Sciatic nerve (tissue), 2 donors: Measurements from ENCODE around the gene CKB. TPM values are rescaled to one million over a fixed set of nuclear protein-coding genes. Genes with fewer than 3 reads are reported as not detected.
A peak's percentile ranks its signal among the peaks of the same experiment; 100 is the strongest.
"Not testable (repeated sequence)": the region's sequence is repeated elsewhere in the genome, so short reads cannot be mapped to it uniquely, and the experiment has no call there.

Experiments used
- ATAC-seq: fragments of 200-7000 bp; cut with Tn5 transposase; one replicate; pipeline ENCODE4 v1.9.1; 2020; ENCODE audit warnings: mild to moderate bottlenecking, moderate library complexity
- DNase-seq: peaks from one replicate; pipeline ENCODE4 v3.0.0-alpha.2; 2020; ENCODE audit warnings: low spot score
- intact Hi-C: fragments of 100-400 bp; cut with DNase I; formaldehyde crosslinking; loops from one replicate; pipeline ENCODE4 v1.14.2; 2022
- total RNA-seq: library from RNA; stranded (reverse); fragmentation: NEBNext Ultra II Directional; extraction: Animal tissue kit (Norgen Biotek cat#: 25700); gene quantifications from one replicate; pipeline ENCODE4 v1.2.1, GENCODE V29; 2021
- donor health status: DM: no; HTN: no; CAD: no.
- donor health status: DM: no; HTN: no; CAD: no.

Gene CKB
- total RNA-seq, 1 donor from 2014 or later, result 69.1 TPM

DNA sequence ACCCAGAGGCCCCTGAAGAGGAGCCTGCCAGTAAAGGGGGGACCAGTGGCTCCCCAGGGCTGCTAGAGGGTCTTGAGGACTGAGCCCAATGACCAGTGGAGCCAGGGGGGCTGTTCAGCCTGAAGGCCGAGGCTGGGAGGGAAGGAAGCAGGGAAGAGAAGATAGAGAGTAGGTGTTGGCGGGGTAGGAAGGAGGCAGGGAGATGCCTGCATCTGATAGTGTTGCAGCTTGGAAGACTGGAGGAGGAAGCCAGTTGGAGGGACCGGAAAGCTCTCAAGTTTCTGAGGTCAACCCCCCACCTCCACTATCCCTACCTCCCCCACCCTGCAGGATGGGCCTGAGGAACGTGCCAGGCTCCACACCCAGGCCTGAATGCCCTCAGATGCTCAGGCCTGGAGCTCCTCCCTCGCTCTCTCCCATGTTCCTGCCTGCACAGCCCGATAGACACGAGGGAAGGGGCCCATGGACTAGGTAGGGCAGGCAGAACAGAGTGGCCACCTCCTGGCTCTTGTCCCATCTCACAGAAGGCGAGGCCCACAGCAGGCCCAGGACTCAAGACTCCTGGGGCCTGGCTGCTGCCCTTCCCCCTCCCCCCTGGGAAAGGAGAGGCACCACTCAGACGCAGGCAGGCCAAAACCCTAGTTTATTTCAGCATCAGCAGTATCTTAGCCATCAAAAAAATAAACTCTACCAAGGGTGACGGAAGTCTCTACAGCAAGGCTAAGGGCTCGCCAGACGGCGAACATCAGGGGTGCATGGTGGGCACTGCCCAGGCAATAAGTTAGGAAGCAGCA, 3.4 kb downstream of the CKB start:
- ATAC-seq (peak; percentile 20), DNase-seq (no peak)
- intact Hi-C loops, result loop anchor here (2.0 kb wide), 1 partner anchor 28 kb away; no protein-coding TSS in a partner anchor

DNA sequence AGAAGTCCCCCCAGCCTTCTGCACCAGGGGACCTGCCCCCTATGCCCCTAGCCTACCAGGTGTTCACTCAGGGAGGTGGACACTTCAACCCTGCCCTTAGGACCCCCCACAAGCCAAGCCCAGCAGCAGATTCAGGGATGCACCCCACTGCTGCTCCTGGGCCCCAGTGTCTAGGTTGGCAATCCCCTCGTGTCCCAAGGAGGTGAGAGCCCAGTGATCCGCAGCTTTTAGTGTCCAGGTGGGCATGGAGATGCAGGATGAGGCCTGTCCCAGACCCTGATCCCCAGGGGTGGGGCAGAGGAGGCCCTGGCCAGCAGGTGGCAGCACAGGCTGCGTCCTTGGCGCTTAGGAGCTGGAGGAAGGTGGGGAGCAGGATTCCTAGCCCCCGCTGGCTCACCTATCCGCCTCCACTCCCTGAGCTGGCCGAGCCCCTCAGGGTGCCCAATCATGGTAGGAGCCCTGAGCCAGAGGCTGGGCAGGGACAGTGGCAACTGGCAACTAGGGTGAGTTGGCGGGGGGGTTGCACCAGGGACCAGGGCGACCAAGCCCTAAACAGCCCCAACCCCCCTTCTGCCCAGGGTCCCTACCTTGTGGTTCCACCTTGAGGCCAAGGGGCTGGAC, 4.1 kb downstream of the CKB start:
- peak; percentile 76 for ATAC-seq
- intact Hi-C loops, result loop anchor here (2.0 kb wide), 1 partner anchor 28 kb away; no protein-coding TSS in a partner anchor
- peak; percentile 87 for DNase-seq

DNA sequence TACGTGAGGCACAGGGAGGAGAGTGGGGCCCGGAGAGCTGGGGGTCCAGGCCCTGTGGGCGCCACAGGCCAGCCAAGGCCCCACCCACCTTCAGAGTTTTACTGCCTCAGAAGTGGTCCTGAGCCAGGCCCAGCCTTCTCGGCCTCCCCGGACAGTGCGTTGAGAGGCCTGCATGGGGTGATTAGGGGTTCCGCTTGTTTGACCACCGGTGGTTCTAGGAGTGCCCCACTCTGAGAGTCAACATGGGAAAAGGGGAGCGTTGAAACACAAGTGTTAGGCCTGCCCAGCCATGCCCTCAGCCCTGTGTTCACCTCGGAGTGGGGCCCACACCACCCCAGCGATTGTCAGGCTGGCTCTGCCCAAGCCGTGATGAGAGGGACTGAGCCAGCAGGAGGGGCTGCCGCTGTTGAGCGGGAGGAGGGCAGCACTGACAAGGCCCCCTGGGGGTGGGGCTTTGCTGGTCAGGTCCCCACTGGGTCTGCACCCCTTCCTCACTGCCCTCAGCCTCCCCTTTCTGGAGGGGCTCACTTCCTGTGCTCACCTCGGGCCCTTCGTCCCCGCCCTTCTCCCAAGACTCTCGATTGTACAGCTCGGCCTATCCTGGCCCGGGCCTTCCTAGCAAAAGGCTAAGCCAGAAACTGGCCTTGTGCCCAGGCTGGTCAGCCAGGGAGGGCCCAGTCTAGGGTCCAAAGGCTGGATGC, 4.8 kb downstream of the CKB start:
- ATAC-seq (peak; percentile 32), DNase-seq (no peak)
- intact Hi-C loops, result loop anchor here (2.0 kb wide), 1 partner anchor 29 kb away; no protein-coding TSS in a partner anchor

DNA sequence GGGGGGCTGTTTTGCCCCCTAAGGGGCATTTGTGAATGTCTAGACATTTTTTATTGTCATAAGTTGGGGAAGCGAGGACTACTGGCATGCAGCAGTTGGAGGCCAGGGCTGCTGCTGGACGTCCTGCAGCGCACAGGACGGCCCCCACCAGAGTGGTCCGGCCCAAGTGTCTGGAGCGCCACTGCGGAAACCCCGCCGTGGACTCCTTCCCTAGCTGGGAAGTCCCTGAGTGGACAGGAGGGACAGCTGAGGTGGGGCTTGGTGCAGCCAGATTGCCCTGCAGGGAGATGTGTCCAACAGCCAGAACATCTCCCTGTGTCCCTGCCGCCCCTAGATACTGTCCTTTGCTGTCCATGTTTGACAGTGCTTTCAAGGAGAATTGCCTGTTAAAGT, 5.5 kb downstream of the CKB start:
- ATAC-seq, result no peak
- intact Hi-C loops, result no loop called here
- no peak for DNase-seq

DNA sequence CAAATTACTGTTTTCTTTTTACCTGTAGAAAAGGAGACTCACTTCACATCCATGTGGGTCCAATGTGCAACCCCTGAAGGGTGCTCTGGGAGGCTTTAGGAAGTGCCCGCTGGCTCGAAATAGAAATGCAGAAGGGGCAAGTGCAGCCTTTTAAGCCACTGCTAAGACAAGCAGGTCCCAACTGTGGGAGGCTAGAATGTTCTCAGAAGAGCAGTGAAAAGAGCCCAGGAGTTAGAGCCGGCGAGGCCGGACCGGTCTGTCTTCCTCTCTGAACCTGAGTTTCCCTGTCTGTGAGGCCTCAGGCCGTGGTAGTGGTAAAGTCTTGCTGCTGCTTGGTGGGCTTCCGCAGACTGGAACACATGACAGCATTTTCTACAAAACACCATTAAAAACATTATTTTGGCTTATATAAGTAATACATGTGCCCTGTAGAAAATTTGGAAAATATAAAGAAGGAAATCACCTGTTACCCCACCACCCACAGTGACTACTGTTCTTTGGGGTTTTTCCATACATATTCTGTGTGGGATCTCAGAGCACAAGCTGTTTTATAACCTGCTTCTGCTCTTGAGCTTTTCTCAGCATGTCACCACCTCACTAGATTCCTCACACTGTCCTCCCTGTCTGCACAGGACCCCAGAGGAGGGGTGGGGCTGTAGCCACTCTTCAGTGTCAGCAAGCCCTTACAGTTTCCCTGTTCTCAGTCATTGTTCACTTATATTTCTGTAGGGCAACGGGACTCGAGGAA, 6.0 kb downstream of the CKB start:
- intact Hi-C loops, result no loop called here
- ATAC-seq, result no peak
- DNase-seq, result no peak

DNA sequence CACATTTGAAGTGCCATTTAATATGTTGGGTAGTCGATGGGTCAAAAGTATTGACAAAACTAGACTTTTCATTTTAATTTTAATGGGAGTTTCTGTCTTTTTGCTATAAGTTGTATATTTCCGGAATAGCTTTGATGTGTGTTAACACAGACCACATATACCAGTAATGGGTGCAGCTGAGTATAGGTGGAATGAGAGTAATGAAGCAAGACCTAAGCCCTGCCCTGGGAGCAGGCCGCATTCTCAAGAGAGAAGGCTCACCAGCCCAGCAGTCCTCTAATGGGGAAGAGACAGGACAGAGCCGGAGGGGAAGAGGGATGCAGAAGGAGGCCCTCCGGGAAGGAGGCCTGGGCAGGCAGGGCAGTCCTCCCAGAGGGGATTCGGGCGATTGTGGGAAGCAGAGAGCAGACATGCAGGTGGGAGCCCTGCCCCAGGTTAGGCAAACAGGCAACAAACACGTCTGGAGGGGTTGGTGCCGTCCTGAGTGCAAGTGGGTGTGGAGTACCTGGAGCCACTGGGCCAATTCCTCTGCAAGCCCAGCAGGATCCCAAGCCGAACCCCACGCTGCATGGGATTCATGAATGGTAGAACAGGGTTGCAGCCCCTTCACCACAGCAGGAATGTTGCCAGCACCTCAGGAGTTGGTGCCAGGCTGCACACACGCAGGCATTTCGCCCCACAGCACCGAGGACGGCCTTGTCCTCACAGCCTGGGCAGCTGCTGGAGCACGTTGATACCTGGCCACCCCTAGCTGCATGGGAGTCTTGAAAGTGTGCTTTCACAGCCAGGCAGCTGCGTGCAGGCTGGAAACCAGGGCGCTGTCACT, 7.8 kb downstream of the CKB start:
- DNase-seq, result no peak
- no peak for ATAC-seq
- intact Hi-C loops, result no loop called here

DNA sequence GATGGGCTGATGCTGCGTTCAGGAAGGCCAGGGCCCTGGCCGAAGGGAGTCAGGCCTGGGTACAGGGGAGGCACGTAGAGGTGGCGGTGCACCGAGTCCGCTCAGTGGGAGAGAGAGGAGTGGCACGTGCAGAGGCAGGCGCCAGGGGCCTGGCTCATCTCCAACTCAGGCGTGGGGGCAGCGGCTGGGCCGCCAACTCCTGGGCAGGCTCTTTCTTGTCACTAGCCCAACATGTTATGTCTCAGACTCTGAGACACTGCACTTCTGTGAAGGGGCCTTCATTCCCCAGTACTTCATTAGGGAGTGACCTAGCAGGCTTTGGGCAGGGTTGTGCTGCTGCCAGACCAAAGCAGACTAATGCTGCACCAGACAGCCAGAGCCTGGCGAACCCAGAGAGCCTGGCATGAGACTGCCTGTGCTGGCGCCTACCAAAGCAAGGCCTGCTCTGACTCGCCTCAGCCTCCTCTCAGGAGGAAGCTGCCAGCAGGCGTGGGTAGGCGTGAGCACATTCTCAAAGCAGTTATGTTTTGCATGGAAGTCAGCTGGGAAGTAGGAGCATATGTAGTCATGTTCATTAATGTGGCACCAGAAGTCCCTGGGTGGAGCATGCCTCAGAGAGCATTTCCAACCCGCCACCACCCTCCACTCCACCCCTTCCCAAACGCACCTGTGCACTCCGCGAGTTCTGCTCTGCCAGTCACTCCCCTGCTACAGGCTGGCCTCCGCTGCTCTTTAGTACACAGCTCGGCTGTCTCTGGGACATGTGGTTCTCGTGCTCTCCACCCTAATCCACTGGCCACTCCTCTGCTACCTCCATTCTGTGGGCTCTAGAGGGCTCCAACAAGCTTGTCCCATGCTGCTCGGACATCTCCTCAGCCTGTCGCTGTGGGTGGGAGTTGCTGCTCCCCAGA, 9.7 kb downstream of the CKB start:
- intact Hi-C loops, result no loop called here
- ATAC-seq (peak; percentile 57), DNase-seq (no peak)

DNA sequence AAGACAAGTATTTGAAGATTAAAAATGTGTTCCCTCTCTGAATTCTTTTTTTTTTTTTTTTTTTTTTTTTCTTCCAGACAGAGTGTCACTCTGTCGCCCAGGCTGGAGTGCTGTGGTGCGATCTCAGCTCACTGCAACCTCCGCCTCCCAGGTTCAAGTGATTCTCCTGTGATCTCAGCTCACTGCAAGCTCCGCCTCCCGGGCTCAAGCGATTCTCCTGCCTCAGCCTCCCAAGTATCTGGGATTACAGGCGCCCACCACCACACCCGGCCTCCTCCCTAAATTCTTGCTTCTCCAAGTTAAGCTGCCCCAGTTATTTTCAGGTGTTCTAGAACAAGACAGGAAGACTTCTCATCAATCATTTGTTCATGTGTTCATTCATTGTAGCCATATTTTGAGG, 10.4 kb downstream of the CKB start:
- DNase-seq, ATAC-seq, intact Hi-C loops: not testable (repeated sequence)

DNA sequence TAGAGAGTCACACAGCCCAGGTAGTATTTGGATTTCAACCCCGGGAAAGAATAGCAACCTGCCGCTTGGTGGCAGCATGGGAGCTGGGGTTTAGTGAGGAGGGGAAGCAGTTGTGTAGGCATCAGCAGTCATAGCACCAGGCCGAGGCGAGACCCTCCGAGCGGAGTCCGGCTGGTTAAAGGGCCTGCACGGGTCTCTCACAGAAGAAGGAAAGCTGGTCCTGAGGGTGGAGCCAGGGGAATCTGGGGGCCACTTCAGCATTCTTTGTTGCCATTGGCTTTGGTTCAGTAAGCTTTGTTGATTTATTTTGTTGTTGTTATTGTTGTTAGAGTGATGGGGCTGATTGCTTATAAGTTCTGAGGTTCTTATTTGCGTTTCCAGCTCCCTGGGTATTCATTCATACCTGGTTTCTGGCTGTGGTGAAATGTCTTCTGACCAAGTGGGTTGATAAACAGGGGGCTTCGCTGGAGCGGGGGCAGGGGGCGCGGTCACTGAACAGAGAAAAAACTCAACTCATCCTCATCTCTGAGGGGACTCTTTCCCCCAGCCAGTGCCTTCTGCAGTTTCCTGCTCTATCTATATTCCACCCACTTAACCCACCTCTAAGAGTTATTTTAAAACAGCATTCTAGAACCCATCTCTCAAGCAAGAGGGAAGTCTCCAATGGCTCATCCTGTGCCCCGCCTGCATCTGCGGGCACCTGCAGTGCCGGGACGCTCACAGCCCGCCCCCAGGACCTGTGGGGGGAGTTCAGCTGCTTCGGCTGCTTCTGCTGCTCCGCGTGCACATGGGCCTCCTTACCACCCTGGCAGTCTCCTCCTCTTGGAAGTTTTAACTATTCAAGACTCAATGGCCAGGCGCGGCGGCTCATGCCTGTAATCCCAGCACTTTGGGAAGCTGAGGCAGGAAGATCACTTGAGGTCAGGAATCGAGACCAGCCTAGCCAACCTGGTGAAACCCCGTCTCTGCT, 11.6 kb downstream of the CKB start:
- ATAC-seq (no peak), DNase-seq (no peak)
- intact Hi-C loops, result no loop called here

DNA sequence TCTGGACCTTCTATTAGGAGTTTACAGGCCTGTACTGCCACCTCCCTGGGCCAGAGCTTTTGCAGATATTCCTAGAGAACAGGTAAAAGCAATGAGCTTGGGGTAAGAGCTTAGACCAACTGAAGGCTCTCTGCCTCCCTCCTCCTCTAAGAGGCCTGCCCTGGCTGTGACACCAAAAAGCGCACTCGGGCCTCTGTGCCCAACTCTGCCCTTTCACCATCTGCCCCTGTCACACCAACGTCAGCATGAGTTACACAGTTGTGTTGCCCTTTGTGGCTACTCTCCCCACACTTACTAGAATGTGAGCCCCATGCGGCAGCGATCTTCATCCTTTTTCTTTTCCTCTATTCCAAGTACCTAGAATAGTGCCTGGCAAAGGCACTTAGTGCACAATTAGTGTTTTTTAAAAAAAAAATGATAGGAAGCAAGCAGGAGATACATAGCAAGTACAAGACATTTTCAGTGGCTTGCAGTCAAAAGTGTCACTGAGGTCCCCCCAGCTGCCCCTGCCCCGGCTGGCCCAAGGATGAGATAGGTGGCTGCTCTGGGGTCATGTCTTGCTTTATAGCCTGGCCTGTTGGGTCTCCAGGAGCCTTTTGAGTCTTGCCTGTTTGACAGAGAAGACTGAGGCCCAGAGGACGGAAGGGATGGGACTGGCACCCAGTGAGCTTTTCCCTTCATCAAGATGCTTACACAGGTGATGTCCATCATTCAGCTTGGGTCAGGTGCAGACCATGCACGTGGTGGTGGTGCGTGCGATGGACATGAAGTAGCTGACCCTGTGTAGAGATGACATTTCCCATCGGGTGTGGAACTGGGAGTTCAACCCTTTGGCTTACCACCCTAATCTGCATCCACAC, 12.5 kb downstream of the CKB start:
- intact Hi-C loops, result no loop called here
- ATAC-seq, result no peak

DNA sequence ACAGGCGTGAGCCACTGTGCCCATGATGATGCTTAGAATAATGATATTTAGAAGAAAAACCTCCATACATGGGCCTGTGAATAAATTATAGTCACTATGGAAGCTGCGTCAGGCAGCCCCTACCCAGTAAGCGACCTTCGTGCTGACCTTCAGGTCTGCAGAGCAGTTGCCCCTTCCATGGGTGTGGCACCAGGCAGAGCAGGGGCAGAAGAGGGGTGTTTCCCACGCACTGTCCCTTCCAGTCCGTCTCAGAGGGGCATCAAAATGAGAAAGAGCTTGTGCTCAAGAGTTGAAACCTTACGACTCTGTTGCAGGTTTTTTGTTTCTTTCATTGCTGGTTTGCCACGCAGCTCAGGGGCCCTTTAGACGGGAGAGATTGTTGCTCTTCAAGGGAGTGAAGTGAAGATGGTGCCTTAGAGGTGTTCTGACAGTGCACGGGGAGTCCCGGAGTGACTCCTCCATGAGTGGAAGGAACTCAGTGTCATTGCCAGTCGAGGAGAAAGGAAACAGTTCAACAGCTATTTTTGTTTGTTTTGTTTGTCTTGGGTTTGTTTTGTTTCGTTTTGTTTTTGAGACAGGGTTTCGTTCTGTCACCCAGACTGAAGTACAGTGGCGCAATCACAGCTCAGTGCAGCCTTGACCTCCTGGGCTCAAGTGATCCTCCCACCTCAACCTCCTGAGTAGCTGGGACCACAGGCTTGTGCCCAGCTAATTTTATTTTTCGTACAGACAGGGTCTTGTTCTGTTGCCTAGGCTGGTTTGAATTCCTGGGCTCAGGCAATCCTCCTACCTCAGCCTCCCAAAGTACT, 13.9 kb downstream of the CKB start:
- DNase-seq, result no peak
- intact Hi-C loops, result no loop called here
- no peak for ATAC-seq

More for the DNA sequence above, 12.5 kb downstream of the CKB start:
- no peak for DNase-seq

DNA sequence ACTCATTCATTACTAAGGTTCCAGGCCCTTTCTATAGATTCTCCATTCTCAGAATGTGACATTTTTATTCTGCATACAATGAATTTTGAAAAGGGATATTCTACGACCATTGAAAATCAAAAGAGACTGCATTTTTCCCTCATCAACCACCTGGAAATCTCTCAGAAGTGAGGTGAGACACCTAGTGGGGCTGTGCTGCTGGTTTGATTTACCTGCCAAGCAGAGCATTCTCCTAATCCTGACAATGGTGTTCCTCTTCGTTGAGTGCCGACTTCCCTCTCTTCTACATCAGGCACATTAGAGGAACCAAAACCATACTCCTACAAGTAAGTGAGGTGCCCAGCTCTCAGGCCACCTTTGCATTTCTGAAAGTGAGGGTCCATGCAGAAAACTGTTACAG, 14.9 kb downstream of the CKB start:
- intact Hi-C loops, result no loop called here
- ATAC-seq (no peak), DNase-seq (peak; percentile 4)

DNA sequence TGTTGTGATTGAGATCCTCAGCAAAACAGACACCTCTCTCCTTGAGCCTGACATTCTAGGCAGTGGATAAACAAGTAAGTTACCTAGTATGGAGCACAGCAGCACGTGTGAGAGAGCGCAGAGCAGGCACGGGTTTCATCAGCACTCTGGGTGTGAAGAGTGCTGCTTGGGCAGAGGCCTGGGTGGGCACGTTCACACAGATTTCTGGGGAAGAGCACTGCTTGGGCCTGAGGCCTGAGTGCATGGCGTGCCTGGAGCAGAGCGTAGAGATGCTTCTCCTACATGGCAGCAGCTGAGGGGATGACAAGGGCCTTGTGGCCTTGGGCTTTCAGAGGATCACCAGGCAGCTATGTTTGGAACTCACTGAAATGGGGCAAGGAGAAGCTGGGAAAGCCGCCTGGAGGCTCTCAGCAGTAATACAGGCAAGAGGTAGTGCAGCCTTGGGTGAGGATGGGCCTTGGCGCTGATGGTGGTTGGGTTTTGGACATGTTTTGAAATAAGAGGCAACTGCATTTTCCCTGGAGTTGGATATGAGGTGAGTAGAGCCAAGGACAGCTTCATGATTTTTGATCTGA, 17.6 kb downstream of the CKB start:
- no peak for ATAC-seq

DNA sequence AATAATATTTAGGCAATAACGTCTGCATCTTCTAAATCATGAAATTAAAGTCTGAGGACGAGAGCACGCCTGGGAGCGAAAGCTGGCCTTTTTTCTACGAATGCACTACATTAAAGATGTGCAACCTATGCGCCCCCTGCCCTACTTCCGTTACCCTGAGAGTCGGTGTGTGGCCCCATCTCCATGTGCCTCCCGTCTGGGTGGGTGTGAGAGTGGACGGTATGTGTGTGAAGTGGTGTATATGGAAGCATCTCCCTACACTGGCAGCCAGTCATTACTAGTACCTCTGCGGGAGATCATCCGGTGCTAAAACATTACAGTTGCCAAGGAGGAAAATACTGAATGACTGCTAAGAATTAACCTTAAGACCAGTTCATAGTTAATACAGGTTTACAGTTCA, 19.3 kb downstream of the CKB start:
- ATAC-seq (no peak), DNase-seq (peak; percentile 52)
- intact Hi-C loops, result loop anchor here (5.0 kb wide), 1 partner anchor 44 kb away; no protein-coding TSS in a partner anchor

More for the DNA sequence above, 17.6 kb downstream of the CKB start:
- intact Hi-C loops, result loop anchor here (5.0 kb wide), 1 partner anchor 42 kb away; no protein-coding TSS in a partner anchor
- peak; percentile 48 for DNase-seq
